Mucosa of descending colon (tissue), 3 donors: ENCODE results near the gene MYO5B. TPM values are rescaled to one million over a fixed set of nuclear protein-coding genes. Genes with fewer than 3 reads are reported as not detected.

Source experiments
- ATAC-seq: fragments of 200-7000 bp; cut with Tn5 transposase; one replicate; pipeline ENCODE4 v1.9.1; 2020; ENCODE audit warnings: mild to moderate bottlenecking, moderate library complexity
- DNase-seq, 3 donors: peaks; one replicate each; pipeline ENCODE4 v3.0.0-alpha.2; 2020
- H3K36me3 ChIP-seq: fragments of 200-600 bp; one replicate; pipeline ENCODE4 v1.8.0; 2021; ENCODE audit warnings: low read depth, mild to moderate bottlenecking
- H3K4me1 ChIP-seq: fragments of 200-600 bp; one replicate; pipeline ENCODE4 v1.8.0; 2021; ENCODE audit warnings: low read depth, mild to moderate bottlenecking
- H3K4me3 ChIP-seq: fragments of 200-600 bp; one replicate; pipeline ENCODE4 v1.8.0; 2021; ENCODE audit warnings: mild to moderate bottlenecking
- H3K9me3 ChIP-seq: fragments of 200-600 bp; one replicate; pipeline ENCODE4 v1.8.0; 2021; ENCODE audit warnings: mild to moderate bottlenecking
- intact Hi-C, 2 donors: fragments of 100-400 bp; cut with DNase I in 1 of 2; cut with micrococcal nuclease in 1 of 2; formaldehyde crosslinking; loops; one replicate each; pipeline versions ENCODE4 v1.11.0 to v1.11.1; 2022; cut with DNase I, micrococcal nuclease
- total RNA-seq, 3 donors: library from RNA; stranded (reverse); fragmentation: NEBNext Ultra II Directional in 2 of 3; extraction: Animal tissue kit (Norgen Biotek cat#: 25700) in 2 of 3; gene quantifications; one replicate each; pipeline versions ENCODE4 v1.2.1 to v1.2.4, GENCODE V29; 2021 to 2023
- TF ChIP-seq, protein P1 (sequence below): fragments of 200-600 bp; IDR thresholded peaks from one replicate; pipeline ENCODE4 v1.8.0; 2022; ENCODE audit warnings: antibody characterized with exemption, mild to moderate bottlenecking
- donor health status: DM: no; HTN: no; CAD: no; lungs with moderate emphysema.
- donor health status: DM: no; HTN: no; CAD: no.
- donor health status: DM: no; HTN: yes; CAD: no.

The MYO5B gene
- total RNA-seq, 3 donors from 2014 or later, result 52.7 to 179 (median 120) TPM

DNA sequence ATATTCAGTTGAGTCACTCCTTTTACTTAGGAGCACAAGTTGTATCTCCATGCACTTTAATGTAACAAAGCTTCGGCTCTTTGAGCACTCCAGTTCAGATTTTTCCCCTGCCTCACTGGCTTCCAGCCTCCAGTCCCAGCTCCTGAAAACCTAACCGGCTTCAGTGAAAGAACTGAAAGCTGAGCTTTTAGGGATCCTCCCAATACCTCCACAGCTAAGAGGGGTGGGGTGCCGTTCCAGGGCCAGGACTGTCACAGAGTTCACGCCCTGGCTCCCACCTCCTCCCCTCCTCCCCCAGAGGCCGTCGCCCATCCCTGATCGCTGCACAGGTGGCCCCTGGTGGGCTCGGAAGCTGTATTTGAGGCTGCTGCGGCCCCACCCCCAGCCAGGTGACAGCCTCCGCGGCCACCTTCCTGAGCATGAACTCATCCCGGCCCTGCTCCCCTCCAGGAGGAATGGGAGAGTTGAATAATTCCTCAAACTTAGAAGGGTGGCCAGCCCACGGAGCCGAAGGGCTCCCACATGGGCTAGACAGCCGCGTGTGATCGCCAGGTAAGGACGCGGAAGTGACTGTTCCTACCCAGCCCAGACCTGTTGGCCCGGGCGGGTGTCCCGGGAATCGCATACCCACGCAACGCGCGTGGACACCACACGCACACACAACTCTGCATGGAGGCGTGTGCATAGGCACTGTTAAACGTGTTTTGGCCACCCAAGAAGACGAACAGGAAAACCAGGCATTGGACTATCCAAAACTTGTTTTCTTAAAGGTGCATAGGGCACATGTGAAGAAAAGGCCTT is 1.8 kb downstream of the MYO5B start:
- TF ChIP-seq, protein P1, sequence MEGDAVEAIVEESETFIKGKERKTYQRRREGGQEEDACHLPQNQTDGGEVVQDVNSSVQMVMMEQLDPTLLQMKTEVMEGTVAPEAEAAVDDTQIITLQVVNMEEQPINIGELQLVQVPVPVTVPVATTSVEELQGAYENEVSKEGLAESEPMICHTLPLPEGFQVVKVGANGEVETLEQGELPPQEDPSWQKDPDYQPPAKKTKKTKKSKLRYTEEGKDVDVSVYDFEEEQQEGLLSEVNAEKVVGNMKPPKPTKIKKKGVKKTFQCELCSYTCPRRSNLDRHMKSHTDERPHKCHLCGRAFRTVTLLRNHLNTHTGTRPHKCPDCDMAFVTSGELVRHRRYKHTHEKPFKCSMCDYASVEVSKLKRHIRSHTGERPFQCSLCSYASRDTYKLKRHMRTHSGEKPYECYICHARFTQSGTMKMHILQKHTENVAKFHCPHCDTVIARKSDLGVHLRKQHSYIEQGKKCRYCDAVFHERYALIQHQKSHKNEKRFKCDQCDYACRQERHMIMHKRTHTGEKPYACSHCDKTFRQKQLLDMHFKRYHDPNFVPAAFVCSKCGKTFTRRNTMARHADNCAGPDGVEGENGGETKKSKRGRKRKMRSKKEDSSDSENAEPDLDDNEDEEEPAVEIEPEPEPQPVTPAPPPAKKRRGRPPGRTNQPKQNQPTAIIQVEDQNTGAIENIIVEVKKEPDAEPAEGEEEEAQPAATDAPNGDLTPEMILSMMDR, result no peak
- intact Hi-C loops, result loop anchor here in 1 of 2 donors (10.0 kb wide), 1 partner anchor 68 kb away; no protein-coding TSS in a partner anchor

DNA sequence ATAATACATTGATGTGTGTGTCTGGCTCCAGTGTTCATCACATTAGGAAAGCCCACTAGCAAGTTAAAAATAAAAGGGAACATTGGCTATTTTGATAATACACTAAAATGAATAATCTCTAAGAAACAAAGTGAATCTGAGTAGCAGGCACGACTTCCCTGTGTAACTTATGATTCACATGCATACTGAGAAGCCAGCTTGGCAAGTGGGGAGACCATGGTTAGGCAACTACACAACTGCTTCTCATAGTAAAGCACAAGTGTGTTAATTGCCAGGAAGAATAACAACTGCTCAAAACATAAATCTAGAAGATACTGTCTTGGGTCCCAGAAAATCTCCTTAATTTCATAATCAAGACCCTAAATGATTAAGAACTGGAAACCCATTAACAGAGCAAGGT is 4.0 kb downstream of the MYO5B start:
- TF ChIP-seq, protein P1, result no peak
- Histone ChIP-seq H3K36me3 (no peaks in the 10 kb centered on the region), H3K9me3 (no peaks in the 10 kb centered on the region), H3K4me1 (peaks cover 17% of the 10 kb centered on the region), H3K4me3 (no peak overlapping the region)
- ATAC-seq (no peak), DNase-seq (no peak)
- intact Hi-C loops, result loop anchor here in 1 of 2 donors (10.0 kb wide), 1 partner anchor 66 kb away; no protein-coding TSS in a partner anchor

More for the DNA sequence above, 1.8 kb downstream of the MYO5B start:
- ATAC-seq, result peak; percentile 34
- H3K36me3 ChIP-seq, result no peaks in the 10 kb centered on the region
- H3K4me1 ChIP-seq, result peaks cover 14% of the 10 kb centered on the region
- no peaks in the 10 kb centered on the region for H3K9me3 ChIP-seq
- peak overlapping the region; percentile 75 for H3K4me3 ChIP-seq
- peak; percentile 48 to 65 (median 58) for DNase-seq

DNA sequence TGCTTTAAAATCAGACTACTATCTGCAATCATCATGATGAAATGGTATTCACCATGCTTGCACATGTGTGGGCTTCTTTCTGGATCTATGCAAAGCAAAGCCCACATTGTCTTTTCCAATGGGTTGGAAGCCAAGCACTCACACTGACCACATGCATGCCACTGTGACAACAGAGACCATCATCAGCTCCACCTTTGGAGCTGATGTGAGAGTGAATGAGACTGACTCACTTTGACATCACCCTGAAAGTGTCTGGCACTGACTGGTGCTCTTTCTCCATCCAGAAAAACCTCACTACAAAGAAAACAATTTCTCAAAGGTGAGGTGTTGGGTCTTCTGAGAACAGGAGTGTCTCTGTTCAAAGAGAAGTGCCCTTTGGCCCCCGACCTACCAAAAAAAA is 4.7 kb downstream of the MYO5B start:
- Histone ChIP-seq H3K36me3 (no peaks in the 10 kb centered on the region), H3K9me3 (no peaks in the 10 kb centered on the region), H3K4me3 (no peak overlapping the region), H3K4me1 (peaks cover 17% of the 10 kb centered on the region)
- ATAC-seq, result no peak
- DNase-seq, result no peak
- TF ChIP-seq, protein P1, result no peak
- intact Hi-C loops, result loop anchor here in 1 of 2 donors (10.0 kb wide), 1 partner anchor 65 kb away; no protein-coding TSS in a partner anchor

DNA sequence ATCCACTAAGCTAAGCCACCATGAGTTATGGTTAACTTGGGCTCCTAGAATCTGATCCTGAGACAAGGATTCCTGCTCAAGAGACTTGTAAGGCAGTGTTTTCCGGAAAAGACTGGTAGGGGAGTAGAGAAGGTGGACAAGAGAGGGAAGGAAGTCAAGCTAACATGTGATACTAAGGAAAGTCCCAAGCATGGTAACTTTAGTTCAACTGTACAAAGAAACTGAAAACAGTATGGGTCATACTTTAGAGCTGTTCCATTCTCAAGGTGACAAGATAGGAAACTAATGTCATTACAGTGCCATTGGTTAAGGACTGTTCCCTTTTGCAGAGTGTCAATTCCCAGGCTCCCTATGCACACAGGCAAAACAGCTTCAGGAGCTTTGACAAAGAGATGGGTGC is 5.8 kb downstream of the MYO5B start:
- Histone ChIP-seq H3K4me1 (peaks cover 17% of the 10 kb centered on the region), H3K4me3 (no peak overlapping the region), H3K9me3 (no peaks in the 10 kb centered on the region), H3K36me3 (no peaks in the 10 kb centered on the region)
- DNase-seq, result no peak
- TF ChIP-seq, protein P1, result no peak
- intact Hi-C loops, result no loop called here
- no peak for ATAC-seq

DNA sequence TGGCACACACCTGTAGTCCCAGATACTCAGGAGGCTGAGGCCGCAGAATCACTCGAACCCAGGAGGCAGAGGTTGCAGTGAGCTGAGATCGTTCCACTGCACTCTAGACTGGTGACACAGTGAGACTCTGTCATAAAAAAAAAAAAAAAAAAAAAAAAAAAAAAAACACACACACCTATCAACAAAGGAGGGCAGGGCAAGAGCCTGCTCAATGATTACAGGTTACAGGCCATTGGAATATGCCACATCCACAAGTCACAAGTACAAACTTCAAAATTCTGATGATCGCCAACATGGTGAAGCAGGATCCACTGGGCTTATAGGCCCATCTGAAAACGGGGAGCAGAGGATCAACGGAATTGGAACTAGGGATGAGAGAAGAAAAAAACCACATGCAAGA is 6.3 kb downstream of the MYO5B start:
- TF ChIP-seq, protein P1, result no peak
- peaks cover 16% of the 10 kb centered on the region for H3K4me1 ChIP-seq
- intact Hi-C loops, result no loop called here
- no peak overlapping the region for H3K4me3 ChIP-seq
- DNase-seq, result peak in 1 of 3 donors; percentile 46
- H3K9me3 ChIP-seq, result no peaks in the 10 kb centered on the region
- peak; percentile 59 for ATAC-seq
- no peaks in the 10 kb centered on the region for H3K36me3 ChIP-seq
